PC-9 (cell line): Measurements from ENCODE around the gene KHK.

Experiments used
- EZH2 ChIP-seq: fragments of 200-600 bp; sonication (generic); IDR thresholded peaks from 2 replicates; pipeline ENCODE4 v1.8.0; 2017; ENCODE audit warnings: antibody characterized with exemption, low read depth
- TF ChIP-seq, protein P1 (sequence below): fragments of 200-600 bp; sonication (generic); conservative IDR thresholded peaks from 2 replicates; pipeline ENCODE4 v1.6.1; 2017; ENCODE audit warnings: mixed run types, antibody characterized with exemption, mild to moderate bottlenecking, moderate library complexity

DNA sequence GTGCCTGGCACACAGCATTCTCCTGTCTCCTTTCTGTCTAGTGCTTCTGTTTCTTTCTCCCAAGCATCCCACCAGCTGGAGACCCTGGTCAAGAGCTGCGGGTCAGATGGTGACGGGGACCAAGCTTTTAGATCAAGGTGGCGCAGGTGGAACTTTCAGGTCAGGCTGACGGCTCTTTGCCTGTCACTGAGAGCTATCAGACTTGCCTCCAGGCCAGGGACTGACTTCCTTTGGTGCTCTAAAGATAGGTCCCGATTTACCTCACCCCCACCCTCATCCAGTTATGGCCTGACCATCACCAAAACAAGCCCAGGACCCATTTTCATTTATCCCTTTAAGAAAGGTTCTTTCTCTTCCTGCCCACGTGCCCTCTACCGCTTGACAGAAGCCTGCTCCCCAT lies 9.3 kb upstream of the KHK start:
- TF ChIP-seq, protein P1, sequence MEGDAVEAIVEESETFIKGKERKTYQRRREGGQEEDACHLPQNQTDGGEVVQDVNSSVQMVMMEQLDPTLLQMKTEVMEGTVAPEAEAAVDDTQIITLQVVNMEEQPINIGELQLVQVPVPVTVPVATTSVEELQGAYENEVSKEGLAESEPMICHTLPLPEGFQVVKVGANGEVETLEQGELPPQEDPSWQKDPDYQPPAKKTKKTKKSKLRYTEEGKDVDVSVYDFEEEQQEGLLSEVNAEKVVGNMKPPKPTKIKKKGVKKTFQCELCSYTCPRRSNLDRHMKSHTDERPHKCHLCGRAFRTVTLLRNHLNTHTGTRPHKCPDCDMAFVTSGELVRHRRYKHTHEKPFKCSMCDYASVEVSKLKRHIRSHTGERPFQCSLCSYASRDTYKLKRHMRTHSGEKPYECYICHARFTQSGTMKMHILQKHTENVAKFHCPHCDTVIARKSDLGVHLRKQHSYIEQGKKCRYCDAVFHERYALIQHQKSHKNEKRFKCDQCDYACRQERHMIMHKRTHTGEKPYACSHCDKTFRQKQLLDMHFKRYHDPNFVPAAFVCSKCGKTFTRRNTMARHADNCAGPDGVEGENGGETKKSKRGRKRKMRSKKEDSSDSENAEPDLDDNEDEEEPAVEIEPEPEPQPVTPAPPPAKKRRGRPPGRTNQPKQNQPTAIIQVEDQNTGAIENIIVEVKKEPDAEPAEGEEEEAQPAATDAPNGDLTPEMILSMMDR = no peak
- no peak for TF ChIP-seq EZH2
